ENCODE measurements around the gene PKD2L1.
A peak's percentile ranks its signal among the peaks of the same experiment; 100 is the strongest.

DNA sequence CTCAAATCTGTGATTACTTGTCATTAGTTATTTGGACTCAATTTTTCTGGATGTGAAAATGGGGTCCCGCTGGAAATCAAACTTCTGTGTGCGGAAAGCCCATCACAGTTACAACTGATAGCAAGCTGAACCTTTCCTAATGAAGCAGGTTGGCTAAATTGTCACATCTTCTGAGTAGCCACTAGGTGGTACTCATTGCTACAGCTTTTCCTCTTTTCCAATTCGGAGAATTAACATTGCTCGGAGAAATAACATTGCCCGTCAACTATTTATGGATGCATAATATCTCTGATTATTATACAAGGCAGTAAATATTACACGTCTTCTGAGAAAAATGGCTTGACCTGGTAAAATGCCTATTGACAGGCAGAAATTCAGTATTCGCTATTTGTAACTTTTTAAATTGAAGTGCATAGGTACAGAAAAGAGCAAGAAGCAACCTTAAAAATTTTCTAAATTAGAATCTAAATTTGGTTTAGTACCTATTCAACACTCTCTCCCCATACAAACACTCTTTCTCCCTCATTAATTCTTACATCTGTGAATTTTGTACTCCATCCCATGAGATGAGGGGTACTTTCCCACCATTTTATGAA, 26.2 kb downstream of the PKD2L1 start:
- TF ChIP-seq POLR2AphosphoS5 (IDR thresholded peaks at IDR 0.05) (no peak), POLR2A (IDR thresholded peaks at IDR 0.05) (no peak), EP300 (IDR thresholded peaks at IDR 0.05) (no peak)
- TF ChIP-seq, protein P1, sequence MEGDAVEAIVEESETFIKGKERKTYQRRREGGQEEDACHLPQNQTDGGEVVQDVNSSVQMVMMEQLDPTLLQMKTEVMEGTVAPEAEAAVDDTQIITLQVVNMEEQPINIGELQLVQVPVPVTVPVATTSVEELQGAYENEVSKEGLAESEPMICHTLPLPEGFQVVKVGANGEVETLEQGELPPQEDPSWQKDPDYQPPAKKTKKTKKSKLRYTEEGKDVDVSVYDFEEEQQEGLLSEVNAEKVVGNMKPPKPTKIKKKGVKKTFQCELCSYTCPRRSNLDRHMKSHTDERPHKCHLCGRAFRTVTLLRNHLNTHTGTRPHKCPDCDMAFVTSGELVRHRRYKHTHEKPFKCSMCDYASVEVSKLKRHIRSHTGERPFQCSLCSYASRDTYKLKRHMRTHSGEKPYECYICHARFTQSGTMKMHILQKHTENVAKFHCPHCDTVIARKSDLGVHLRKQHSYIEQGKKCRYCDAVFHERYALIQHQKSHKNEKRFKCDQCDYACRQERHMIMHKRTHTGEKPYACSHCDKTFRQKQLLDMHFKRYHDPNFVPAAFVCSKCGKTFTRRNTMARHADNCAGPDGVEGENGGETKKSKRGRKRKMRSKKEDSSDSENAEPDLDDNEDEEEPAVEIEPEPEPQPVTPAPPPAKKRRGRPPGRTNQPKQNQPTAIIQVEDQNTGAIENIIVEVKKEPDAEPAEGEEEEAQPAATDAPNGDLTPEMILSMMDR (IDR thresholded peaks at IDR 0.05), result peak; percentile 27 to 43 (median 33)

Data from sigmoid colon (tissue), 4 donors.